ENCODE results near the gene STX4. TPM values are rescaled to one million over a fixed set of nuclear protein-coding genes. Genes with fewer than 3 reads are reported as not detected.
"Not testable (repeated sequence)": the region's sequence is repeated elsewhere in the genome, so short reads cannot be mapped to it uniquely, and the experiment has no call there.

The STX4 gene
- total RNA-seq, 4 donors from 2014 or later = 14.9 to 24.3 (median 21.4) TPM

DNA sequence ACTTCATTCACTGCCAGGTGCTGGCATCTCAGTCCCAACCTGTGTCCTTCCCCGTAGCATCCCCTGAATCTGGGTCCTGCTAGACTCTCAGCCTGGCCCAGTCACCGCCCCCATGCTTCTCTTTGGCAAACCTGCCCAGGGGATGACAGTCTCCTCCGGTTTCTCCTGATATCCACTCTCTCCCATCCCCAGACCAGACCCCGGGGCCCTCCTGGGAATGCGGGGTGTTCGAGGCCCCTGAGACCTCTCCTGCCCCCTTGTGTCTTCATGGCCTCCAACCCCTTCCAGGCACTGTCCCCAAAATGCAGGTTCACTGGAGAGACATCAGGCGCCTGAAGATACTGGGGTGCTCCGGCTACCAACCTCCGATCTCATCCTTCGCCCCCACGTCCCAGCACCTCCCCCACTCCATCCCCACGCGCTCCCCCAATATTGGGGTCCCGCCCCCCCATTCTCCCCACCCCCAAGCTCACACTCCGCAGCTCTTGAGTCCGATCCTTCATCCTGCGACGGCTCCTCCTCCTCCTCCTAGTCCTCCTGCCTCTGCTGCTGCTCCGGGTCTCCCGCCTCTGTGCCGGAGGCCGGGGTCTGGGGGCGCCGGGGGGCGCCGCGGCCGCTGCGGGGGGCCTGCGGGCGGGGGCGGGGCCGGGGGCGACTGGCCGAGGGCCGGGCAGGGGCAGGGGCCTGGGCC, 23.3 kb upstream of the STX4 start:
- peaks cover 40 to 54% (median 47%) of the 10 kb centered on the region in 3 donors for H3K27me3 ChIP-seq
- H3K36me3 ChIP-seq = no peaks in the 10 kb centered on the region
- intact Hi-C loops (cut with DNase I; ENCODE audit: low total_unique reads) (no loop called here), in situ Hi-C loops (cut with MboI; ENCODE audit: low sequenced_read_pairs in 4 of 4) (loop anchor here in 2 of 4 donors (25.0 kb wide), 2 partner anchors 152 to 852 kb away; partner anchors contain the start of genes PRSS36 (in 1 of the 2) and ZNF267 (in 1 of the 2))
- ATAC-seq (no peak), DNase-seq (no peak)
- H3K27ac ChIP-seq = no peak overlapping the region
- H3K9me3 ChIP-seq = no peaks in the 10 kb centered on the region
- H3K4me3 ChIP-seq = no peak overlapping the region
- TF ChIP-seq POLR2A (IDR thresholded peaks at IDR 0.05) = no peak
- TF ChIP-seq, protein P1, sequence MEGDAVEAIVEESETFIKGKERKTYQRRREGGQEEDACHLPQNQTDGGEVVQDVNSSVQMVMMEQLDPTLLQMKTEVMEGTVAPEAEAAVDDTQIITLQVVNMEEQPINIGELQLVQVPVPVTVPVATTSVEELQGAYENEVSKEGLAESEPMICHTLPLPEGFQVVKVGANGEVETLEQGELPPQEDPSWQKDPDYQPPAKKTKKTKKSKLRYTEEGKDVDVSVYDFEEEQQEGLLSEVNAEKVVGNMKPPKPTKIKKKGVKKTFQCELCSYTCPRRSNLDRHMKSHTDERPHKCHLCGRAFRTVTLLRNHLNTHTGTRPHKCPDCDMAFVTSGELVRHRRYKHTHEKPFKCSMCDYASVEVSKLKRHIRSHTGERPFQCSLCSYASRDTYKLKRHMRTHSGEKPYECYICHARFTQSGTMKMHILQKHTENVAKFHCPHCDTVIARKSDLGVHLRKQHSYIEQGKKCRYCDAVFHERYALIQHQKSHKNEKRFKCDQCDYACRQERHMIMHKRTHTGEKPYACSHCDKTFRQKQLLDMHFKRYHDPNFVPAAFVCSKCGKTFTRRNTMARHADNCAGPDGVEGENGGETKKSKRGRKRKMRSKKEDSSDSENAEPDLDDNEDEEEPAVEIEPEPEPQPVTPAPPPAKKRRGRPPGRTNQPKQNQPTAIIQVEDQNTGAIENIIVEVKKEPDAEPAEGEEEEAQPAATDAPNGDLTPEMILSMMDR (IDR thresholded peaks at IDR 0.05 in 4 of 5, conservative IDR thresholded peaks at IDR 0.05 in 1 of 5) = no peak
- no peaks in the 10 kb centered on the region for H3K4me1 ChIP-seq

DNA sequence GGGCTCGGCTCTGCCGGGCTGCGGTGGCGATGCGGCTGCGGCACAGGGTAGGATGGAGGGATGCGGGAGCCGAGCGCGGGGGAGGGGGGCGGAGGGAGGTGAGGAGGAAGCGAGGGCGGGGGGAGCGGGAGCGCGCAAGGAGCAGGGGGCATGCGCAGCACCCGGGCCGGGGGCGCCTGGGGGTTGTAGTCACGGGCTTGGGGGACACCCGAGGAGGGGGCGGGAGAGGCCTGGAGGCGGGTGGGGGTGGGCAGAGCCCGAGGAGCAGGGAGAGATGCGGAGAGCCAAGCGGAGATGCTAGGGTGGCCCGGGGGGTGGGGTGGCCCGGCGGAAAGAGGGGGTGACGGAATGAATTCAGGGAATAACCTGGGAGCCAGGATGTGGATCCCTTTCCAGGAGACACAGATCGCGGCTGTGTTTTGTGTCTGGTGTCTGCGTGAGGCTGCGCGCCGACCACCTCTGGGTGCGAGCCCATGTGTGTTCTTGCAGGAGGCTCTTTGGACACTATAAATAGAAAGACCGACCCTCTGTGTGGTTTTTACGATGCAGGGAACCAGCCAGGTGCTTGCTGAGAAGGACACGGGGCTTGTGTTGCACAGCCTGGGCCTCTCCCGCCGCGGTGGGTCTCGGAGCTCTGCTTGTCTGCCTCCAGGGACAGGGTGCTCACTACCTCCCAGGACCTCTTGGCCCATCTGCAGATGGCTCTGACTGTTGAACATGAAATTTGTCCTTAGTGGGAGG, 22.6 kb upstream of the STX4 start, which contains the start of gene STX1B:
Gene STX1B (minus strand): TSS at position 54 of the 741 bp plus-strand sequence. CDS start 242 bp downstream, outside the sequence.
- Histone ChIP-seq H3K4me1 (no peaks in the 10 kb centered on the region), H3K4me3 (no peak within 1 kb of the TSS), H3K36me3 (no peaks in the 10 kb centered on the region), H3K27ac (no peak within 1 kb of the TSS), H3K27me3 (peaks cover 40 to 55% (median 50%) of the 10 kb centered on the region in 3 donors), H3K9me3 (no peaks in the 10 kb centered on the region)
- TF ChIP-seq, protein P1 (IDR thresholded peaks at IDR 0.05 in 4 of 5, conservative IDR thresholded peaks at IDR 0.05 in 1 of 5) = no peak
- TF ChIP-seq POLR2A (IDR thresholded peaks at IDR 0.05) = no peak
- ATAC-seq (no peak), DNase-seq (no peak)
- in situ Hi-C loops (cut with MboI; ENCODE audit: low sequenced_read_pairs in 4 of 4) = loop anchor here in 2 of 4 donors (25.0 kb wide), 2 partner anchors 152 to 852 kb away; partner anchors contain the start of genes PRSS36 (in 1 of the 2) and ZNF267 (in 1 of the 2)
- intact Hi-C loops (cut with DNase I; ENCODE audit: low total_unique reads) = no loop called here

DNA sequence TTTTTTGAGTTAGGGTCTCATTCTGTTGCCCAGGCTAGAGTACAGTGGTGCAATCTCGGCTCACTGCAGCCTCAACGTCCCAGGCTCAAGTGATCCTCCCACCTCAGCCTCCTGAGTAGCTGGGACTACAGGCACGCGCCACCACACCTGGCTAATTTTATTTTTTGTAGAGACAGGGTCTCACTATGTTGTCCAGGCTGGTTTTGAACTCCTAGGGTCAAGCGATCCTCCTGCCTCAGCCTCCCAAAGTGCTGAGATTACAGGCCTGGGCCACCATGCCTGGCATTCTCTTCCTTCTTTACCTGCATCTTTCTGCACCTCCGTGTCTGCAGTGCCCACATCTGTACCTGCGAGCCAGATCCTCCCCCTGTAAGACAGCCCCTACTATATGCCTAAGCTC, 21.5 kb upstream of the STX4 start:
- H3K4me1 ChIP-seq; ATAC-seq; H3K9me3 ChIP-seq; H3K27ac ChIP-seq; H3K4me3 ChIP-seq; intact Hi-C loops (cut with DNase I; ENCODE audit: low total_unique reads); H3K36me3 ChIP-seq; DNase-seq: not testable (repeated sequence)
- peaks cover 40 to 55% (median 50%) of the 10 kb centered on the region in 3 donors for H3K27me3 ChIP-seq
- in situ Hi-C loops (cut with MboI; ENCODE audit: low sequenced_read_pairs in 4 of 4) = loop anchor here in 2 of 4 donors (25.0 kb wide), 2 partner anchors 150 to 850 kb away; partner anchors contain the start of genes PRSS36 (in 1 of the 2) and ZNF267 (in 1 of the 2)

DNA sequence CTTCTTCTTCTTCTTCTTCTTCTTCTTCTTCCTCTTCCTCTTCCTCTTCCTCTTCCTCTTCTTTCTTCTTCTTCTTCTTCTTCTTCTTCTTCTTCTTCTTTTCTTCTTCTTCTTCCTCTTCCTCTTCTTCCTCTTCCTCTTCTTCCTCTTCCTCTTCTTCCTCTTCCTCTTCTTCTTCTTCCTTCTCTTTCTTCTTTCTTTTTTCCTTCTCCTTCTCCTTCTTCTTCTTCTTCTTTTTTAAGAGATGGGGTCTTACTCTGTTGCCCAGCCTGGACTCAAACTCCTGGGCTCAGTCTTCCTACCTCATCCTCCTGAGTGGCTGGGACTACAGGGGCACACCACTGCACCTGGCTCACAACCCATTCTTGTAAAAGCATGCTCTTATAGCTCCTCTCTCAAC, 20.1 kb upstream of the STX4 start:
- H3K4me1 ChIP-seq; intact Hi-C loops (cut with DNase I; ENCODE audit: low total_unique reads); H3K36me3 ChIP-seq; DNase-seq; H3K27ac ChIP-seq; ATAC-seq; H3K9me3 ChIP-seq; H3K4me3 ChIP-seq: not testable (repeated sequence)
- in situ Hi-C loops (cut with MboI; ENCODE audit: low sequenced_read_pairs in 4 of 4) = loop anchor here in 2 of 4 donors (25.0 kb wide), 2 partner anchors 149 to 849 kb away; partner anchors contain the start of genes PRSS36 (in 1 of the 2) and ZNF267 (in 1 of the 2)
- peaks cover 34 to 50% (median 49%) of the 10 kb centered on the region in 3 donors for H3K27me3 ChIP-seq

DNA sequence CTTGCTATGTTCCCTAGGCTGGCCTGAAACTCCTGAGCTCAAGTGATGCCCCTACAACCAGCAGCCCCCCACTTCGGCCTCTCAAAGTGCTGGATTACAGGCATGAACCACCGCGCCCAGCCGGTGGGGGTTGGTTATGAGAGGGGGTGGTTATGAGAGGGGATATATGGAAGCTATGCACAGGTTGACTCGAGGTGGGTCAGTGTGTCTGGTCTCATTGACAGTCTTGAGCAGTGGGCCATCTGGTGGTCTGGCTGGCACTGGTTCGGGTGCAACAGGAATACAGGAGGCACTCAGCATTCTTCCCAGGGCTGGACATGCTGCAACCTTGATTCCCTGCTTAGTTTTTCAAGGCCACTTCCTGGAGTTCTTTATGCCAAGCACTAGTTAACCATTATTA, 17.3 kb upstream of the STX4 start:
- DNase-seq (no peak), ATAC-seq (no peak)
- no peaks in the 10 kb centered on the region for H3K9me3 ChIP-seq
- H3K36me3 ChIP-seq = no peaks in the 10 kb centered on the region
- peaks cover 17 to 34% (median 25%) of the 10 kb centered on the region in 3 donors for H3K27me3 ChIP-seq
- intact Hi-C loops (cut with DNase I; ENCODE audit: low total_unique reads) (no loop called here), in situ Hi-C loops (cut with MboI; ENCODE audit: low sequenced_read_pairs in 4 of 4) (loop anchor here in 2 of 4 donors (25.0 kb wide), 2 partner anchors 146 to 846 kb away; partner anchors contain the start of genes PRSS36 (in 1 of the 2) and ZNF267 (in 1 of the 2))
- no peak overlapping the region for H3K27ac ChIP-seq
- no peaks in the 10 kb centered on the region for H3K4me1 ChIP-seq
- TF ChIP-seq, protein P1 (IDR thresholded peaks at IDR 0.05 in 4 of 5, conservative IDR thresholded peaks at IDR 0.05 in 1 of 5) = no peak
- TF ChIP-seq POLR2A (IDR thresholded peaks at IDR 0.05) = no peak
- H3K4me3 ChIP-seq = no peak overlapping the region

DNA sequence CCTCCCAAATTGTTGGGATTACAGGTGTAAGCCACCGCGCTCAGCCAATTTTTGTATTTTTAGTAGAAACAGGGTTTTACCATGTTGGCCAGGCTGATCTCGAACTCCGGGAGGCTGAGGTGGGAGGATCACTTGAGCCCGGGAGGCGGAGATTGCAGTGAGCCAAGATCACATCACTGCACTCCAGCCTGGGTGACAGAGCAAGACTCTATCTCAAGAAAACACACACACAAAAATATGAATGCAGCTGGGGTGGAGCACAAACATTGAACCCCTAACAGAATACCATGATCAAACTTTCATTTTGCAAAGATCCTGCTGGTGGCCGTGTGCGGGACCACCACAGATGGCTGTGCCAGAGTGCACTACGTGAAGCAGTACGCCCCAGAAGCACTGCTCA, 15.6 kb upstream of the STX4 start:
- H3K9me3 ChIP-seq; H3K27ac ChIP-seq; H3K4me1 ChIP-seq; ATAC-seq; DNase-seq; intact Hi-C loops (cut with DNase I; ENCODE audit: low total_unique reads); H3K36me3 ChIP-seq; H3K4me3 ChIP-seq: not testable (repeated sequence)
- H3K27me3 ChIP-seq = peaks cover 3 to 18% (median 8%) of the 10 kb centered on the region in 3 donors
- in situ Hi-C loops (cut with MboI; ENCODE audit: low sequenced_read_pairs in 4 of 4) = loop anchor here in 2 of 4 donors (25.0 kb wide), 2 partner anchors 145 to 845 kb away; partner anchors contain the start of genes PRSS36 (in 1 of the 2) and ZNF267 (in 1 of the 2)
